ENCODE measurements around the gene WDR91.
"Not testable (repeated sequence)": the region's sequence is repeated elsewhere in the genome, so short reads cannot be mapped to it uniquely, and the experiment has no call there.

The WDR91 gene

GRCh38 chr7:135211179-135211945 lies at the start of gene WDR91:
Gene WDR91 (minus strand): TSS chr7:135211526. CDS start chr7:135211502, 24 bp downstream.
- DNase-seq = peak; percentile 99

GRCh38 chr7:135260470-135260869 lies 49.1 kb upstream of the WDR91 start:
- DNase-seq = no peak

- DNase-seq = no peak
These were observed 48.4 kb upstream of the WDR91 start for GRCh38 chr7:135259702-135260101.

GRCh38 chr7:135258585-135258984 lies 47.3 kb upstream of the WDR91 start:
- DNase-seq = no peak

GRCh38 chr7:135257790-135258189 lies 46.5 kb upstream of the WDR91 start:
- DNase-seq = no peak

GRCh38 chr7:135253851-135254771 lies 42.8 kb upstream of the WDR91 start:
- peak; percentile 69 for DNase-seq

GRCh38 chr7:135251496-135252391 lies 40.4 kb upstream of the WDR91 start:
- no peak for DNase-seq

- DNase-seq = no peak
These were observed 37.2 kb upstream of the WDR91 start for GRCh38 chr7:135248546-135248945.

GRCh38 chr7:135247746-135248471 lies 36.6 kb upstream of the WDR91 start:
- DNase-seq = no peak

- no peak for DNase-seq
These were observed 35.0 kb upstream of the WDR91 start for GRCh38 chr7:135246191-135246825.

- DNase-seq = no peak
These were observed 34.2 kb upstream of the WDR91 start for GRCh38 chr7:135245226-135246190.

- DNase-seq = no peak
These were observed 30.9 kb upstream of the WDR91 start for GRCh38 chr7:135242096-135242684.

GRCh38 chr7:135240441-135240840 lies 29.1 kb upstream of the WDR91 start:
- DNase-seq = no peak

- DNase-seq = no peak
These were observed 27.9 kb upstream of the WDR91 start for GRCh38 chr7:135239263-135239662.

GRCh38 chr7:135238112-135238744 lies 26.9 kb upstream of the WDR91 start:
- no peak for DNase-seq

- DNase-seq = no peak
These were observed 25.4 kb upstream of the WDR91 start for GRCh38 chr7:135236727-135237126.

GRCh38 chr7:135235841-135236240 lies 24.5 kb upstream of the WDR91 start:
- no peak for DNase-seq

GRCh38 chr7:135234727-135235126 lies 23.4 kb upstream of the WDR91 start:
- DNase-seq = no peak

GRCh38 chr7:135234095-135234494 lies 22.8 kb upstream of the WDR91 start:
- DNase-seq = not testable (repeated sequence)

Data from right forelimb (tissue), 1 donor.